B cell (primary cell): Measurements from ENCODE around the gene ZNF148. TPM values are rescaled to one million over a fixed set of nuclear protein-coding genes. Genes with fewer than 3 reads are reported as not detected.
A peak's percentile ranks its signal among the peaks of the same experiment; 100 is the strongest.

Source experiments
- ATAC-seq: fragments of 200-7000 bp; cut with Tn5 transposase; one replicate; pipeline ENCODE4 v1.10.0; 2021; ENCODE audit warnings: low read depth, mild to moderate bottlenecking, moderate number of reproducible peaks, moderate library complexity
- CTCF ChIA-PET: fragments of 350-600 bp; sonication (Branson Sonifier 250); formaldehyde crosslinking; loops from one replicate; lab custom pipeline; 2021; ENCODE audit warnings: antibody characterized with exemption, inconsistent platforms; lab: Charles Lee
- POLR2A ChIA-PET: fragments of 350-600 bp; sonication (Branson Sonifier 250); formaldehyde crosslinking; loops from one replicate; lab custom pipeline; 2021; ENCODE audit warnings: antibody characterized with exemption; lab: Charles Lee
- DNase-seq: peaks from one replicate; pipeline ENCODE4 v3.0.0; 2013
- H2AFZ ChIP-seq: 2 replicates; pipeline ENCODE4 v1.6.1; 2012; ENCODE audit warnings: mild to moderate bottlenecking, low read depth, low read length; ENCODE audit not compliant: insufficient read depth, poor library complexity, severe bottlenecking
- H3K27ac ChIP-seq, 2 donors: 1 replicate in 1 of 2; 2 replicates in 1 of 2; pipeline ENCODE4 v1.5.1; 2012 to 2013; ENCODE audit warnings: low read length in 2 of 2, mild to moderate bottlenecking in 2 of 2, moderate library complexity in 1 of 2
- H3K27me3 ChIP-seq, 4 experiments: fragments of 200-600 bp in 1 of 4; sonication (generic) in 1 of 4; replicated peaks in 1 of 4; 1 replicate in 2 of 4; 2 replicates in 2 of 4; pipeline versions ENCODE4 v1.6.1 to v1.7.0; 2013 to 2016; ENCODE audit warnings: low read length in 3 of 4, mild to moderate bottlenecking in 2 of 4, mixed read lengths in 1 of 4, moderate library complexity in 1 of 4; ENCODE audit not compliant: insufficient read depth in 4 of 4, control insufficient read depth in 3 of 4; ENCODE audit errors: control extremely low read depth in 1 of 4
- H3K36me3 ChIP-seq, 2 experiments: replicated peaks in 1 of 2; 1 replicate in 1 of 2; 2 replicates in 1 of 2; pipeline versions ENCODE4 v1.6.1 to v1.7.1; 2013; ENCODE audit warnings: low read length in 1 of 2; ENCODE audit not compliant: insufficient read depth in 2 of 2, control insufficient read depth in 1 of 2; ENCODE audit errors: control extremely low read depth in 1 of 2, extremely low read depth in 1 of 2
- H3K4me1 ChIP-seq, 2 donors: fragments of 200-600 bp in 1 of 2; sonication (generic) in 1 of 2; 1 replicate in 1 of 2; 2 replicates in 1 of 2; pipeline versions ENCODE4 v1.5.1 to v1.6.1; 2013 to 2017; ENCODE audit warnings: low read length in 2 of 2; ENCODE audit not compliant: control insufficient read depth in 2 of 2, insufficient read depth in 2 of 2
- H3K4me2 ChIP-seq: replicated peaks from 2 replicates; pipeline ENCODE3; 2012; ENCODE audit warnings: mild to moderate bottlenecking, low read depth, low read length; ENCODE audit not compliant: poor library complexity, severe bottlenecking
- H3K4me3 ChIP-seq, 5 experiments: fragments of 200-600 bp in 1 of 5; sonication (generic) in 1 of 5; 1 replicate in 3 of 5; 2 replicates in 2 of 5; pipeline versions ENCODE4 v1.5.1 to v1.7.0; 2011 to 2016; ENCODE audit warnings: low read length in 4 of 5, mild to moderate bottlenecking in 4 of 5, low read depth in 2 of 5, control low read depth in 1 of 5, moderate library complexity in 1 of 5; ENCODE audit not compliant: insufficient read depth in 1 of 5; ENCODE audit errors: control extremely low read depth in 1 of 5, extremely low read depth in 1 of 5
- H3K79me2 ChIP-seq: fragments of 200-600 bp; sonication (generic); one replicate; pipeline ENCODE4 v1.6.0; 2016; ENCODE audit warnings: low read length; ENCODE audit not compliant: control insufficient read depth, insufficient read depth
- H3K9ac ChIP-seq: fragments of 200-600 bp; sonication (generic); 2 replicates; pipeline ENCODE4 v1.6.1; 2017; ENCODE audit warnings: mild to moderate bottlenecking, low read length, moderate library complexity
- H3K9me3 ChIP-seq, 3 donors: one replicate each; pipeline versions ENCODE4 v1.6.1 to v1.7.1; 2013; ENCODE audit warnings: low read length in 2 of 3; ENCODE audit not compliant: control insufficient read depth in 2 of 3, insufficient read depth in 1 of 3; ENCODE audit errors: control extremely low read depth in 1 of 3
- H4K20me1 ChIP-seq: 2 replicates; pipeline ENCODE4 v1.6.0; 2012; ENCODE audit warnings: mild to moderate bottlenecking, low read length; ENCODE audit not compliant: insufficient read depth, control insufficient read depth, poor library complexity, severe bottlenecking
- H3K27ac Mint-ChIP-seq: one replicate; pipeline ENCODE4 v1.8.0; 2021; ENCODE audit warnings: mixed read lengths
- H3K27me3 Mint-ChIP-seq: one replicate; pipeline ENCODE4 v1.8.0; 2021; ENCODE audit warnings: mixed read lengths
- H3K4me1 Mint-ChIP-seq: one replicate; pipeline ENCODE4 v1.8.0; 2021; ENCODE audit warnings: mixed read lengths
- H3K4me3 Mint-ChIP-seq: one replicate; pipeline ENCODE4 v1.8.0; 2021; ENCODE audit warnings: mixed read lengths
- H3K9me3 Mint-ChIP-seq: one replicate; pipeline ENCODE4 v1.8.0; 2022; ENCODE audit warnings: mixed read lengths; ENCODE audit not compliant: insufficient read depth
- CTCF ChIP-seq: fragments of 200-600 bp; IDR thresholded peaks from one replicate; pipeline ENCODE4 v1.8.0; 2022; ENCODE audit warnings: antibody characterized with exemption, mild to moderate bottlenecking
- EZH2 ChIP-seq: IDR thresholded peaks from 2 replicates; pipeline ENCODE4 v1.6.1; 2012; ENCODE audit warnings: borderline replicate concordance, low read depth, mild to moderate bottlenecking, moderate library complexity, low read length; ENCODE audit not compliant: insufficient read depth, poor library complexity, severe bottlenecking
- WGBS: methylation state at CpG from one replicate; pipeline ENCODE4 v1.1.5; 2013; ENCODE audit warnings: missing lambda C conversion rate; ENCODE audit not compliant: insufficient coverage; 5-methylcytosine and 5-hydroxymethylcytosine counted together
- intact Hi-C: fragments of 100-400 bp; cut with micrococcal nuclease; formaldehyde crosslinking; loops from one replicate; pipeline ENCODE4 v1.10.0; 2022
- polyA minus RNA-seq: library from RNA; depleted of rRNA, polyadenylated mRNA; stranded (reverse); fragments of >200 nt; gene quantifications from 2 replicates; pipeline ENCODE4 v1.2.3, GENCODE V29; 2012
- polyA plus RNA-seq: library from polyadenylated mRNA; depleted of rRNA; stranded (reverse); fragments of >200 nt; gene quantifications from 2 replicates; pipeline ENCODE4 v1.2.3, GENCODE V29; 2012
- total RNA-seq, 2 donors: library from RNA; stranded (reverse); fragments of 120-200 nt in 1 of 2; gene quantifications; 1 replicate in 1 of 2; 2 replicates in 1 of 2; pipeline versions ENCODE4 v1.2.3 to v1.2.4, GENCODE V29; 2013 to 2022

Gene ZNF148
- 71.5 and 74.6 TPM in 2 replicates for total RNA-seq
- 55.2 TPM for total RNA-seq (2013)
- polyA plus RNA-seq: 8.1 and 10.5 TPM in 2 replicates
- 22.5 and 27.2 TPM in 2 replicates for polyA minus RNA-seq

GRCh38 chr3:125374996-125375941 is at the start of gene ZNF148:
ZNF148 (minus strand) TSS chr3:125375325; CDS start chr3:125313640, 61,685 bp downstream.
- no peaks in the 10 kb centered on the region for H3K9me3 Mint-ChIP-seq
- H3K27me3 Mint-ChIP-seq: no peaks in the 10 kb centered on the region
- Histone ChIP-seq H2AFZ (peak within 1 kb of the TSS; percentile 95), H3K9me3 (no peaks in the 10 kb centered on the region), H3K4me1 (peaks cover 19 to 23% of the 10 kb centered on the region in 2 donors), H3K9ac (peak within 1 kb of the TSS; percentile 85), H4K20me1 (peaks cover 14% of the 10 kb centered on the region), H3K27me3 (no peaks in the 10 kb centered on the region), H3K79me2 (peaks cover 67% of the 10 kb centered on the region), H3K36me3 (no peaks in the 10 kb centered on the region), H3K4me2 (peak within 1 kb of the TSS; percentile 95), H3K4me3 (peak within 1 kb of the TSS; percentile 72 to 99 (median 96)), H3K27ac (peak within 1 kb of the TSS; percentile 83 to 97)
- peaks cover 40% of the 10 kb centered on the region for H3K4me1 Mint-ChIP-seq
- ChIA-PET POLR2A (interaction anchor here (0.6 to 1.6 kb wide), 2 partner anchors 18 to 95 kb away, joined by 4 read pairs; no protein-coding TSS in a partner anchor), CTCF (interaction anchor here (0.8 to 1.0 kb wide), 3 partner anchors 14 to 210 kb away, joined by 3 to 4 read pairs (median 4); no protein-coding TSS in a partner anchor)
- H3K27ac Mint-ChIP-seq: peak within 1 kb of the TSS; percentile 96
- peak; percentile 94 for DNase-seq
- ATAC-seq: peak; percentile 94
- no peak for TF ChIP-seq CTCF
- no peak for TF ChIP-seq EZH2
- WGBS: under 1% methylated on average over 42 of the region's 69 CpGs
- H3K4me3 Mint-ChIP-seq: peak within 1 kb of the TSS; percentile 97
- intact Hi-C loops: loop anchor here (1.0 to 10.0 kb wide), 8 partner anchors 18 to 1790 kb away; partner anchors contain the start of genes HACD2, HEG1, OSBPL11 and SNX4
